ENCODE data around the gene ZNF91.
"Not testable (repeated sequence)": the region's sequence is repeated elsewhere in the genome, so short reads cannot be mapped to it uniquely, and the experiment has no call there.

The ZNF91 gene

DNA sequence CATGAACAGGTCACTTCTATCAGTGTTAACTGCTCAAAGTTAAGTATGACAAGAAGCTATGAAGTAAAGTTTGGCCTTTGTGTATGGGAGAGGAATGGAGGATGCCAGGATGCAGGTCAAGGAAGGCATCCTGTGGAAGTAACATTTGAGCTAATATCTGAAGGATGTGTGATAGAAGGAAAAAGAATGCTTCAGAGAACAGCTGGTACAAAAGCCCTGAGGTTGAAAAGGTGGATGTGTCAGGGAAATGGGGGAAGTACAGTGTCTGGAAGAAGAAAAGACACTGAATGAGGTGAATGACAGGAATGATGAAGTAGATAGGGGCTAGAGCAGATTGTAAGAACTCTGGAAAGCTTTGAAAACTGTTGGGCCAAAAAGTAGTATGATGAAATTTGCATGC is 67.1 kb downstream of the ZNF91 start:
- no peak overlapping the region for H3K4me3 ChIP-seq (ENCODE audit: low read depth, low read length)
- TF ChIP-seq, protein P1, sequence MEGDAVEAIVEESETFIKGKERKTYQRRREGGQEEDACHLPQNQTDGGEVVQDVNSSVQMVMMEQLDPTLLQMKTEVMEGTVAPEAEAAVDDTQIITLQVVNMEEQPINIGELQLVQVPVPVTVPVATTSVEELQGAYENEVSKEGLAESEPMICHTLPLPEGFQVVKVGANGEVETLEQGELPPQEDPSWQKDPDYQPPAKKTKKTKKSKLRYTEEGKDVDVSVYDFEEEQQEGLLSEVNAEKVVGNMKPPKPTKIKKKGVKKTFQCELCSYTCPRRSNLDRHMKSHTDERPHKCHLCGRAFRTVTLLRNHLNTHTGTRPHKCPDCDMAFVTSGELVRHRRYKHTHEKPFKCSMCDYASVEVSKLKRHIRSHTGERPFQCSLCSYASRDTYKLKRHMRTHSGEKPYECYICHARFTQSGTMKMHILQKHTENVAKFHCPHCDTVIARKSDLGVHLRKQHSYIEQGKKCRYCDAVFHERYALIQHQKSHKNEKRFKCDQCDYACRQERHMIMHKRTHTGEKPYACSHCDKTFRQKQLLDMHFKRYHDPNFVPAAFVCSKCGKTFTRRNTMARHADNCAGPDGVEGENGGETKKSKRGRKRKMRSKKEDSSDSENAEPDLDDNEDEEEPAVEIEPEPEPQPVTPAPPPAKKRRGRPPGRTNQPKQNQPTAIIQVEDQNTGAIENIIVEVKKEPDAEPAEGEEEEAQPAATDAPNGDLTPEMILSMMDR (IDR thresholded peaks at IDR 0.05; ENCODE audit: control insufficient read depth, extremely low read depth, insufficient read depth) = no peak
- DNase-seq (ENCODE audit: low read depth) = no peak

GRCh38 chr19:23321953-23322549 is 73.2 kb downstream of the ZNF91 start:
- DNase-seq (ENCODE audit: low read depth) = no peak
- TF ChIP-seq, protein P1 (IDR thresholded peaks at IDR 0.05; ENCODE audit: control insufficient read depth, extremely low read depth, insufficient read depth) = no peak

DNA sequence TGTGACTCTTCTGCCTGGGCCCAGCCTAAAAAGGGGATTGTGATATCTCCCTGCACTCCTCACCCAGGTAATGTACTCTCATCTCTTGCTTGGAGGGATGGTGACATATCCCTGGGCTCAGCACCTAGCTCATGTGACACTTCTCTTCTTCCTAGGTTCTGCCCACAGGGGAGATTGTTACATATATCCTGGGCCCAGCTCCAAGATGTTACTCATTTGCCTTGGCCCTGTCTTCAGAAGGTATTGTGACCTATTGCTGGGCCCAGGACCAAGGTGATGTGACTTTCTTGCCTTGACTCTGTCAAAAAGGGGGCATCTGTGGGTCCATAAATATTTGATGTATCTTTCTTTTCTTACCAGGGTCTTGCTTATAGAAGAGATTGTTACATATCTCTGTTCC is 73.9 kb downstream of the ZNF91 start:
- not testable (repeated sequence) for H3K4me3 ChIP-seq (ENCODE audit: low read depth, low read length); DNase-seq (ENCODE audit: low read depth)

More at GRCh38 chr19:23321953-23322549, 73.2 kb downstream of the ZNF91 start:
- no peak overlapping the region for H3K4me3 ChIP-seq (ENCODE audit: low read depth, low read length)

DNA sequence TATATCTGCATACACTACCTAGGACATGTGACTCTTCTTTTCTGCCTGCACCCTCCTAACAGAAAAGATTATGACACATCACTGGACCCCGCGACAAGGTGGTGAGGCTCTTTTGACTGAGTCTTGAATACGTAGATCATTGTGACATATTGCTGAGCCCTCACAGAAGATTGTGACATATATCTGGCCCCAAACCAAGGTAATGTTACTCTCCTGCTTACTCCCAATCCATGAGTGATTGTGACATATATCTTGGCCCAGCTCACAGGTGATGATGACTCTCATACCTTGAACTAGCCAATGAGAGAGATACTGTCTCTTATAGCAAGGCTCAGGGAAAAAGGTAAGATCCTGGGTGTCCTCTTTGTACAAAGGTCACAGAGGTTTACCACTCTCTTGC is 75.7 kb downstream of the ZNF91 start:
- DNase-seq (ENCODE audit: low read depth); H3K4me3 ChIP-seq (ENCODE audit: low read depth, low read length): not testable (repeated sequence)

- not testable (repeated sequence) for DNase-seq (ENCODE audit: low read depth); H3K4me3 ChIP-seq (ENCODE audit: low read depth, low read length)
Measured at GRCh38 chr19:23318941-23319340, 76.3 kb downstream of the ZNF91 start.

GRCh38 chr19:23318143-23318542 is 77.1 kb downstream of the ZNF91 start:
- TF ChIP-seq, protein P1 (IDR thresholded peaks at IDR 0.05; ENCODE audit: control insufficient read depth, extremely low read depth, insufficient read depth) = no peak
- no peak overlapping the region for H3K4me3 ChIP-seq (ENCODE audit: low read depth, low read length)
- no peak for DNase-seq (ENCODE audit: low read depth)

DNA sequence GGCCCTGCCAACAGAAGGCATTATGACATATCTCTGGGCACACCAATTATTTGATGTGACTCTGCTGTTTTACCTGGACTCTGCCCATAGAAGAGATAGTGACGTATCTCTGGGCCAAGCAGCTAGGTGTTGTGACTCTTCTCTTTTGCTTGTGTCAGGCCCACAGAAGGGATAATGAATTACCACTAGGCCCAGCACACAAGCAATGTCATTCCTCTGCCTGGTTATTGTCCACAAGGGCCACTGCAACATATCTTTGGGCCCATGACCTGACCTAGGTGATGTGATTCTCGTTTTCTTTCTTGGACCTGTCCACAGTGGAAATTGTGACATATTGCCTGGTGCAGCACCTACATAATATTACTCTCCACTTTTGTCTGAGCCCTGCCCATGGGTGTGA is 80.0 kb downstream of the ZNF91 start:
- TF ChIP-seq, protein P1 (IDR thresholded peaks at IDR 0.05; ENCODE audit: control insufficient read depth, extremely low read depth, insufficient read depth) = no peak
- no peak for DNase-seq (ENCODE audit: low read depth)
- H3K4me3 ChIP-seq (ENCODE audit: low read depth, low read length) = no peak overlapping the region

DNA sequence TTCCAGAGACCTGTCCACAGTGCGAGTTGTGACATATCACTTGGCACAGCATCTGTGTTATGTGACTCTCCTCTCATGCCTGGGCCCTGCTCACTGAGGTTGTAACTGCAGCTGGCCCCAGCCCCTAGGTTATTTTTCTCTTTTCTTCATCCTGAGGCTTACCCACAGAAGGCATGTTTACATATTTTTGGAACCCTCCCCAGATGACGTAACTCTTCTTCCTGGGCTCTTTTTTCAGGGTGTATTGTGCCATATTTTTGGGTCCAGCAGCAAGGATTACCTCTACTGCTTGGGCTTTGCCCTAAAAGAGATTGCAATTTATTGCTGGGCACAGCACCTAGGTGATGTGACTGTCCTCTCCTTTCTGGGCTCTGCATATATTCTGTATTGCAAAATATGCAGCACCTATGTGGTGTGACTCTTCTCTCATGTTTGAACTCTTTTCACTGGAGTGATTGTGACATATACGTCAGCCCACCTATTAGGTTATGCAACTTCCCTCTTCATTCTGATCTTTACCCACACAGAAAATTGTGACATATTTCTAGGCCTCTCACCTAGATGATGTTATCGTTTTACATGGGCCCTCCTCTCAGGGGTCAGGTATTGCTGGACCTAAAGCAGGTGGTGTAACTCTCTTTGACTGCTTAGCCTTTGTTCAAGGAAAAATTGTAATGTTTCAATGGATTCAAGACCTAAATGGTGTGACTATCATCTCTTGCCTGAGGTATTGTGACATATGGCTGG is 80.6 kb downstream of the ZNF91 start:
- TF ChIP-seq, protein P1 (IDR thresholded peaks at IDR 0.05; ENCODE audit: control insufficient read depth, extremely low read depth, insufficient read depth) = no peak
- no peak for DNase-seq (ENCODE audit: low read depth)
- H3K4me3 ChIP-seq (ENCODE audit: low read depth, low read length) = no peak overlapping the region

All from LNCaP clone FGC (cell line).